Measurements from ENCODE around the gene KIF25. TPM values are rescaled to one million over a fixed set of nuclear protein-coding genes. Genes with fewer than 3 reads are reported as not detected.

KIF25 gene
- total RNA-seq, 2 experiments from 2014 or later: not detected

- CTCF ChIA-PET: no interaction called here
- no peaks in the 10 kb centered on the region for H3K36me3 Mint-ChIP-seq
- no peaks in the 10 kb centered on the region for H3K27me3 Mint-ChIP-seq
- H3K4me1 Mint-ChIP-seq: no peaks in the 10 kb centered on the region
- no peak overlapping the region for H3K4me3 Mint-ChIP-seq
- DNase-seq (no peak), ATAC-seq (no peak)
- H3K9me3 Mint-ChIP-seq (ENCODE audit: low read depth): no peaks in the 10 kb centered on the region
- H3K27ac Mint-ChIP-seq: no peak overlapping the region
Measured at GRCh38 chr6:168053086-168053956, 55.9 kb downstream of the KIF25 start.

- CTCF ChIA-PET: no interaction called here
- H3K4me3 Mint-ChIP-seq: no peak overlapping the region
- DNase-seq (no peak), ATAC-seq (no peak)
- H3K36me3 Mint-ChIP-seq: no peaks in the 10 kb centered on the region
- H3K27ac Mint-ChIP-seq: no peak overlapping the region
- H3K27me3 Mint-ChIP-seq: no peaks in the 10 kb centered on the region
- H3K4me1 Mint-ChIP-seq: no peaks in the 10 kb centered on the region
- H3K9me3 Mint-ChIP-seq (ENCODE audit: low read depth): no peaks in the 10 kb centered on the region
Measured at GRCh38 chr6:168053957-168054471, 56.5 kb downstream of the KIF25 start.

GRCh38 chr6:168054765-168055560 lies 57.5 kb downstream of the KIF25 start:
- Mint-ChIP-seq H3K4me1 (no peaks in the 10 kb centered on the region), H3K9me3 (ENCODE audit: low read depth) (no peaks in the 10 kb centered on the region), H3K4me3 (no peak overlapping the region), H3K36me3 (no peaks in the 10 kb centered on the region), H3K27me3 (no peaks in the 10 kb centered on the region), H3K27ac (no peak overlapping the region)
- no peak for ATAC-seq
- CTCF ChIA-PET: no interaction called here
- no peak for DNase-seq

- Mint-ChIP-seq H3K4me3 (no peak overlapping the region), H3K27ac (no peak overlapping the region)
- CTCF ChIA-PET: no interaction called here
Measured at GRCh38 chr6:168055696-168056489, 58.4 kb downstream of the KIF25 start.

GRCh38 chr6:168056892-168057527 lies 59.5 kb downstream of the KIF25 start:
- Mint-ChIP-seq H3K27ac (no peak overlapping the region), H3K27me3 (no peaks in the 10 kb centered on the region), H3K36me3 (no peaks in the 10 kb centered on the region), H3K9me3 (ENCODE audit: low read depth) (no peaks in the 10 kb centered on the region), H3K4me3 (no peak overlapping the region), H3K4me1 (no peaks in the 10 kb centered on the region)
- DNase-seq: no peak
- CTCF ChIA-PET: no interaction called here
- no peak for ATAC-seq

More at GRCh38 chr6:168055696-168056489, 58.4 kb downstream of the KIF25 start:
- DNase-seq: no peak
- Mint-ChIP-seq H3K27me3 (no peaks in the 10 kb centered on the region), H3K36me3 (no peaks in the 10 kb centered on the region), H3K4me1 (no peaks in the 10 kb centered on the region), H3K9me3 (ENCODE audit: low read depth) (no peaks in the 10 kb centered on the region)
- ATAC-seq: no peak

- no peak overlapping the region for H3K4me3 Mint-ChIP-seq
- CTCF ChIA-PET: no interaction called here
- H3K27ac Mint-ChIP-seq: no peak overlapping the region
- no peaks in the 10 kb centered on the region for H3K9me3 Mint-ChIP-seq (ENCODE audit: low read depth)
- no peak for ATAC-seq
- H3K4me1 Mint-ChIP-seq: no peaks in the 10 kb centered on the region
- no peaks in the 10 kb centered on the region for H3K36me3 Mint-ChIP-seq
- no peaks in the 10 kb centered on the region for H3K27me3 Mint-ChIP-seq
- no peak for DNase-seq
Measured at GRCh38 chr6:168057836-168058235, 60.4 kb downstream of the KIF25 start.

GRCh38 chr6:168058691-168059551 lies 61.5 kb downstream of the KIF25 start:
- no peaks in the 10 kb centered on the region for H3K4me1 Mint-ChIP-seq
- H3K27me3 Mint-ChIP-seq: no peaks in the 10 kb centered on the region
- H3K9me3 Mint-ChIP-seq (ENCODE audit: low read depth): no peaks in the 10 kb centered on the region
- H3K36me3 Mint-ChIP-seq: no peaks in the 10 kb centered on the region
- CTCF ChIA-PET: no interaction called here
- ATAC-seq (no peak), DNase-seq (no peak)
- H3K27ac Mint-ChIP-seq: no peak overlapping the region
- no peak overlapping the region for H3K4me3 Mint-ChIP-seq

- ATAC-seq: no peak
- DNase-seq: no peak
- no peaks in the 10 kb centered on the region for H3K4me1 Mint-ChIP-seq
- H3K9me3 Mint-ChIP-seq (ENCODE audit: low read depth): no peaks in the 10 kb centered on the region
- H3K27ac Mint-ChIP-seq: no peak overlapping the region
- H3K27me3 Mint-ChIP-seq: no peaks in the 10 kb centered on the region
- CTCF ChIA-PET: interaction anchor here (0.9 kb wide), 1 partner anchor 57 kb away, joined by 3 read pairs; no protein-coding TSS in a partner anchor
- H3K36me3 Mint-ChIP-seq: no peaks in the 10 kb centered on the region
- no peak overlapping the region for H3K4me3 Mint-ChIP-seq
Measured at GRCh38 chr6:168060521-168060931, 63.1 kb downstream of the KIF25 start.

- Mint-ChIP-seq H3K4me1 (no peaks in the 10 kb centered on the region), H3K4me3 (no peak overlapping the region), H3K27ac (no peak overlapping the region), H3K36me3 (no peaks in the 10 kb centered on the region), H3K9me3 (ENCODE audit: low read depth) (no peaks in the 10 kb centered on the region), H3K27me3 (no peaks in the 10 kb centered on the region)
- ATAC-seq (no peak), DNase-seq (no peak)
- CTCF ChIA-PET: no interaction called here
Measured at GRCh38 chr6:168061269-168062210, 64.1 kb downstream of the KIF25 start.

GRCh38 chr6:168062346-168063289 lies 65.1 kb downstream of the KIF25 start:
- ATAC-seq (no peak), DNase-seq (no peak)
- Mint-ChIP-seq H3K9me3 (ENCODE audit: low read depth) (no peaks in the 10 kb centered on the region), H3K4me3 (no peak overlapping the region), H3K36me3 (no peaks in the 10 kb centered on the region), H3K27me3 (no peaks in the 10 kb centered on the region), H3K4me1 (no peaks in the 10 kb centered on the region), H3K27ac (no peak overlapping the region)
- CTCF ChIA-PET: no interaction called here

- H3K36me3 Mint-ChIP-seq: no peaks in the 10 kb centered on the region
- no peak for DNase-seq
- H3K27ac Mint-ChIP-seq: no peak overlapping the region
- CTCF ChIA-PET: no interaction called here
- no peaks in the 10 kb centered on the region for H3K27me3 Mint-ChIP-seq
- H3K4me1 Mint-ChIP-seq: no peaks in the 10 kb centered on the region
- ATAC-seq: no peak
- H3K9me3 Mint-ChIP-seq (ENCODE audit: low read depth): no peaks in the 10 kb centered on the region
- H3K4me3 Mint-ChIP-seq: no peak overlapping the region
Measured at GRCh38 chr6:168063431-168063830, 66.0 kb downstream of the KIF25 start.

Measured in activated CD8-positive, alpha-beta memory T cell treated with anti-CD3 and anti-CD28 coated beads, Interleukin-2, amount 10 ng/mL, durations not matched to agents 7 days and 5 days (primary cell).